H1 (cell line): ENCODE measurements around the gene GNG11. TPM values are rescaled to one million over a fixed set of nuclear protein-coding genes. Genes with fewer than 3 reads are reported as not detected.

Experiments
- CTCF ChIA-PET: fragments of 300-600 bp; sonication (Branson Sonifier 250); formaldehyde crosslinking; loops from one replicate; lab custom pipeline; 2021; ENCODE audit not compliant: partially characterized antibody; lab: Charles Lee
- POLR2A ChIA-PET: fragments of 300-600 bp; sonication (Branson Sonifier 250); formaldehyde crosslinking; loops from one replicate; lab custom pipeline; 2021; ENCODE audit warnings: inconsistent platforms; ENCODE audit not compliant: partially characterized antibody; lab: Charles Lee
- DNase-seq, 2 experiments: peaks; one replicate each; pipeline versions ENCODE4 v3.0.0 to v3.0.0-alpha.2; 2010 to 2022; ENCODE audit warnings: low spot score in 2 of 2, low read depth in 1 of 2, mixed read lengths in 1 of 2
- FAIRE-seq: peaks from 2 replicates; lab custom pipeline; 2011; peaks lifted over from hg19 to GRCh38; lab: Jason Lieb, UNC
- H2AFZ ChIP-seq: 2 replicates; pipeline ENCODE4 v1.8.1; 2012; ENCODE audit warnings: low read length, inconsistent platforms
- H2AK5ac ChIP-seq: 2 replicates; pipeline ENCODE4 v1.6.1; 2013; ENCODE audit warnings: low read depth, low read length
- H2BK120ac ChIP-seq: replicated peaks from 2 replicates; pipeline ENCODE3; 2013; ENCODE audit warnings: low read depth, low read length, inconsistent platforms
- H2BK12ac ChIP-seq: 2 replicates; pipeline ENCODE4 v1.6.1; 2013; ENCODE audit warnings: low read depth, low read length
- H2BK15ac ChIP-seq: 2 replicates; pipeline ENCODE4 v1.6.1; 2013; ENCODE audit warnings: low read length
- H2BK20ac ChIP-seq: 2 replicates; pipeline ENCODE4 v1.6.1; 2013; ENCODE audit warnings: low read length
- H2BK5ac ChIP-seq: 2 replicates; pipeline ENCODE4 v1.6.1; 2013; ENCODE audit warnings: low read depth, low read length
- H3K14ac ChIP-seq: 2 replicates; pipeline ENCODE4 v1.6.1; 2013; ENCODE audit warnings: inconsistent platforms; ENCODE audit not compliant: insufficient read length
- H3K18ac ChIP-seq: 2 replicates; pipeline ENCODE4 v1.6.1; 2013; ENCODE audit warnings: low read length; ENCODE audit errors: extremely low read depth
- H3K23ac ChIP-seq: 2 replicates; pipeline ENCODE4 v1.6.1; 2013; ENCODE audit warnings: inconsistent platforms; ENCODE audit not compliant: insufficient read length
- H3K23me2 ChIP-seq: 2 replicates; pipeline ENCODE4 v1.6.1; 2013; ENCODE audit warnings: low read depth, low read length
- H3K27ac ChIP-seq: 2 replicates; pipeline ENCODE4 v1.6.1; 2011; ENCODE audit warnings: low read depth, low read length, inconsistent platforms
- H3K27me3 ChIP-seq, 4 experiments: replicated peaks in 1 of 4; 1 replicate in 1 of 4; 2 replicates in 3 of 4; pipeline versions ENCODE4 v1.6.1 to v1.8.1; 2011 to 2013; ENCODE audit warnings: low read length in 3 of 4, mild to moderate bottlenecking in 3 of 4, inconsistent platforms in 2 of 4, mixed read lengths in 2 of 4, moderate library complexity in 1 of 4; ENCODE audit not compliant: control insufficient read depth in 3 of 4, insufficient read depth in 3 of 4; ENCODE audit errors: extremely low read depth in 1 of 4
- H3K36me3 ChIP-seq, 4 experiments: 2 replicates each; pipeline versions ENCODE4 v1.6.1 to v1.8.1; 2011 to 2013; ENCODE audit warnings: mild to moderate bottlenecking in 4 of 4, low read length in 3 of 4, moderate library complexity in 2 of 4, control low read depth in 1 of 4, inconsistent platforms in 1 of 4; ENCODE audit not compliant: insufficient read depth in 4 of 4, control insufficient read depth in 2 of 4
- H3K4ac ChIP-seq: replicated peaks from 2 replicates; pipeline ENCODE3; 2013; ENCODE audit warnings: low read length, low read depth, mixed read lengths, inconsistent platforms; ENCODE audit not compliant: insufficient read length
- H3K4me1 ChIP-seq, 4 experiments: replicated peaks in 1 of 4; 1 replicate in 1 of 4; 2 replicates in 3 of 4; pipeline versions ENCODE4 v1.6.1 to v1.8.1; 2011 to 2013; ENCODE audit warnings: low read length in 3 of 4, inconsistent platforms in 2 of 4, mixed read lengths in 1 of 4; ENCODE audit not compliant: insufficient read depth in 4 of 4, control insufficient read depth in 3 of 4
- H3K4me2 ChIP-seq, 2 experiments: 2 replicates each; pipeline versions ENCODE4 v1.6.1 to v1.8.1; 2011 to 2013; ENCODE audit warnings: low read depth in 2 of 2, low read length in 2 of 2, control low read depth in 1 of 2, inconsistent platforms in 1 of 2, mild to moderate bottlenecking in 1 of 2; ENCODE audit not compliant: insufficient read depth in 1 of 2
- H3K4me3 ChIP-seq, 4 experiments: fragments of 200-600, 300-600 bp in 1 of 4; sonication (generic), shearing (Covaris generic), sonication (Bioruptor Twin) in 1 of 4; 2 replicates each; pipeline versions ENCODE4 v1.5.1 to v1.8.1; 2011 to 2016; ENCODE audit warnings: low read length in 4 of 4, low read depth in 3 of 4, control low read depth in 2 of 4, inconsistent platforms in 2 of 4, mild to moderate bottlenecking in 2 of 4, mixed read lengths in 1 of 4, moderate library complexity in 1 of 4; ENCODE audit not compliant: insufficient read depth in 2 of 4; ENCODE audit errors: extremely low read depth in 1 of 4
- H3K56ac ChIP-seq: replicated peaks from 2 replicates; pipeline ENCODE3; 2013; ENCODE audit warnings: low read depth, mild to moderate bottlenecking, mixed read lengths, low read length, inconsistent platforms; ENCODE audit not compliant: insufficient read length
- H3K79me1 ChIP-seq: 2 replicates; pipeline ENCODE4 v1.6.1; 2013; ENCODE audit warnings: low read depth, low read length, control low read depth
- H3K79me2 ChIP-seq, 2 experiments: 2 replicates each; pipeline versions ENCODE4 v1.6.1 to v1.8.1; 2012 to 2013; ENCODE audit warnings: low read length in 2 of 2, mild to moderate bottlenecking in 2 of 2, inconsistent platforms in 1 of 2; ENCODE audit not compliant: insufficient read depth in 2 of 2, control insufficient read depth in 1 of 2
- H3K9ac ChIP-seq, 4 experiments: replicated peaks in 1 of 4; 1 replicate in 1 of 4; 2 replicates in 3 of 4; pipeline versions ENCODE4 v1.6.1 to v1.8.1; 2011 to 2013; ENCODE audit warnings: low read depth in 3 of 4, low read length in 3 of 4, control low read depth in 2 of 4, mild to moderate bottlenecking in 2 of 4, moderate library complexity in 2 of 4, inconsistent platforms in 1 of 4; ENCODE audit errors: extremely low read depth in 1 of 4
- H3K9me3 ChIP-seq, 2 experiments: 2 replicates each; pipeline versions ENCODE4 v1.6.1 to v1.8.1; 2012 to 2013; ENCODE audit warnings: mild to moderate bottlenecking in 2 of 2, moderate library complexity in 2 of 2, control low read depth in 1 of 2, inconsistent platforms in 1 of 2, low read depth in 1 of 2, low read length in 1 of 2, mixed read lengths in 1 of 2; ENCODE audit not compliant: insufficient read depth in 2 of 2
- H4K20me1 ChIP-seq, 2 experiments: replicated peaks in 1 of 2; 2 replicates each; pipeline versions ENCODE3 to v1.8.1; 2011 to 2013; ENCODE audit warnings: inconsistent platforms in 2 of 2, low read length in 2 of 2, mild to moderate bottlenecking in 1 of 2; ENCODE audit not compliant: insufficient read depth in 2 of 2, control insufficient read depth in 1 of 2
- H4K5ac ChIP-seq: 2 replicates; pipeline ENCODE4 v1.6.1; 2013; ENCODE audit warnings: low read length, low read depth, mixed read lengths, inconsistent platforms; ENCODE audit not compliant: insufficient read length
- H4K8ac ChIP-seq: 2 replicates; pipeline ENCODE4 v1.8.0; 2013; ENCODE audit warnings: mild to moderate bottlenecking, moderate library complexity, low read length, inconsistent platforms; ENCODE audit not compliant: insufficient read depth; ENCODE audit errors: extremely low read depth
- H4K91ac ChIP-seq: replicated peaks from 2 replicates; pipeline ENCODE3; 2013; ENCODE audit warnings: low read length, mixed read lengths, inconsistent platforms; ENCODE audit not compliant: insufficient read length
- CREB1 ChIP-seq: IDR thresholded peaks from 2 replicates; pipeline ENCODE4 v1.6.1; 2012; ENCODE audit warnings: inconsistent platforms
- EGR1 ChIP-seq: IDR thresholded peaks from 2 replicates; pipeline ENCODE4 v1.6.1; 2011; ENCODE audit warnings: low read depth, low read length, borderline replicate concordance
- FOSL1 ChIP-seq: IDR thresholded peaks from 2 replicates; pipeline ENCODE4 v1.6.1; 2011; ENCODE audit warnings: mild to moderate bottlenecking, low read depth, low read length, moderate library complexity; ENCODE audit not compliant: insufficient read depth
- SIN3A ChIP-seq, 2 experiments: IDR thresholded peaks in 1 of 2; conservative IDR thresholded peaks in 1 of 2; 2 replicates each; pipeline ENCODE4 v1.6.1; 2011 to 2012; ENCODE audit warnings: low read length in 2 of 2, improper control_type of control experiment in 1 of 2, low read depth in 1 of 2, mild to moderate bottlenecking in 1 of 2
- SIX5 ChIP-seq: IDR thresholded peaks from 2 replicates; pipeline ENCODE4 v1.6.1; 2011; ENCODE audit warnings: mild to moderate bottlenecking, low read depth, low read length
- SP4 ChIP-seq: IDR thresholded peaks from 2 replicates; pipeline ENCODE4 v1.6.1; 2012; ENCODE audit warnings: low read length, inconsistent platforms
- TEAD4 ChIP-seq: IDR thresholded peaks from 2 replicates; pipeline ENCODE4 v1.6.1; 2012; ENCODE audit warnings: low read depth, low read length, inconsistent platforms, mixed read lengths
- WGBS, 2 experiments: shearing (Covaris generic) in 1 of 2; methylation state at CpG; one replicate each; pipeline versions ENCODE4 v1.1.6 to v1.1.7; 2013 to 2015; ENCODE audit warnings: low lambda C conversion rate in 2 of 2, mixed read lengths in 2 of 2, inconsistent platforms in 1 of 2, low coverage in 1 of 2, missing lambda C conversion rate in 1 of 2; ENCODE audit not compliant: insufficient replicate concordance in 2 of 2, insufficient coverage in 1 of 2, insufficient read length in 1 of 2; ENCODE audit errors: extremely low coverage in 1 of 2, missing lambda C conversion rate in 1 of 2; 5-methylcytosine and 5-hydroxymethylcytosine counted together
- polyA plus RNA-seq, 7 experiments: library from polyadenylated mRNA; depleted of rRNA in 3 of 7; stranded (reverse) in 5 of 7; unstranded in 2 of 7; fragments of >200 nt in 5 of 7; fragments of 200-250 nt in 2 of 7; gene quantifications; 1 replicate in 5 of 7; 2 replicates in 1 of 7; 4 replicates in 1 of 7; pipeline versions ENCODE4 v1.2.1 to v1.2.3, GENCODE V29; 2011 to 2013; ENCODE audit warnings: missing spikeins in 2 of 7, mixed read lengths in 2 of 7
- total RNA-seq: library from RNA; stranded (reverse); fragmentation: NEBNext Ultra II Directional; extraction: Animal tissue kit (Norgen Biotek cat#: 25700); gene quantifications from 2 replicates; pipeline ENCODE4 v1.2.1, GENCODE V29; 2021

GNG11 gene
- total and polyA plus RNA-seq, 2 of the 8 experiments (the other 6 are each of a cell fraction or from before 2014, with no cell fraction given), result 0.38 to 1.3 TPM

- Histone ChIP-seq H3K27ac (no peak overlapping the region), H3K27me3 (peaks cover 0 to 1% (median 0%) of the 10 kb centered on the region in 4 experiments; a peak in 1 of 7 replicates), H3K14ac (no peak overlapping the region), H2BK12ac (no peak overlapping the region), H3K56ac (no peak overlapping the region), H3K4me3 (no peak overlapping the region), H3K79me1 (no peaks in the 10 kb centered on the region), H2BK5ac (no peak overlapping the region), H3K18ac (no peak overlapping the region), H2BK120ac (no peak overlapping the region), H2AK5ac (no peak overlapping the region), H3K36me3 (no peaks in the 10 kb centered on the region), H3K9ac (no peak overlapping the region), H4K20me1 (no peaks in the 10 kb centered on the region), H3K4me1 (no peaks in the 10 kb centered on the region), H3K4ac (no peak overlapping the region), H3K4me2 (no peak overlapping the region), H2AFZ (no peak overlapping the region), H2BK15ac (no peak overlapping the region), H4K91ac (no peak overlapping the region), H3K23me2 (no peaks in the 10 kb centered on the region), H3K79me2 (no peaks in the 10 kb centered on the region), H2BK20ac (no peak overlapping the region), H4K8ac (no peak overlapping the region), H4K5ac (no peak overlapping the region), H3K23ac (no peak overlapping the region), H3K9me3 (no peaks in the 10 kb centered on the region)
- ChIA-PET CTCF (no interaction called here), POLR2A (no interaction called here)
- DNase-seq (no peak), FAIRE-seq (no peak)
- WGBS, 2 experiments, result 90% methylated on average over 3 of the region's 3 CpGs; no CpG with 5 or more reads in 1 of the 2 experiments
- TF ChIP-seq SIN3A (conservative IDR thresholded peaks at IDR 0.05 in 1 of 2, IDR thresholded peaks at IDR 0.05 in 1 of 2; ENCODE audit: low read depth in 1 of 2, low read length in 2 of 2), result no peak
- TF ChIP-seq EGR1, result no peak
- no peak for TF ChIP-seq FOSL1
- TF ChIP-seq SP4, result no peak
- no peak for TF ChIP-seq CREB1
- no peak for TF ChIP-seq SIX5
- TF ChIP-seq TEAD4, result no peak
Observed at GRCh38 chr7:93933156-93933555, 11.6 kb downstream of the GNG11 start.
